ENCODE data around the gene FRMPD2.

- TF ChIP-seq CTCF (IDR thresholded peaks at IDR 0.05): no peak
- no peak for TF ChIP-seq POLR2AphosphoS5 (IDR thresholded peaks at IDR 0.05)
- no peak for TF ChIP-seq POLR2A (IDR thresholded peaks at IDR 0.05; ENCODE audit: low read depth)
These were observed 86.6 kb downstream of the FRMPD2 start for GRCh38 chr10:48187713-48188485.
